Measurements from ENCODE around the gene DEFB131B.
"Not testable (repeated sequence)": the region's sequence is repeated elsewhere in the genome, so short reads cannot be mapped to it uniquely, and the experiment has no call there.

DNA sequence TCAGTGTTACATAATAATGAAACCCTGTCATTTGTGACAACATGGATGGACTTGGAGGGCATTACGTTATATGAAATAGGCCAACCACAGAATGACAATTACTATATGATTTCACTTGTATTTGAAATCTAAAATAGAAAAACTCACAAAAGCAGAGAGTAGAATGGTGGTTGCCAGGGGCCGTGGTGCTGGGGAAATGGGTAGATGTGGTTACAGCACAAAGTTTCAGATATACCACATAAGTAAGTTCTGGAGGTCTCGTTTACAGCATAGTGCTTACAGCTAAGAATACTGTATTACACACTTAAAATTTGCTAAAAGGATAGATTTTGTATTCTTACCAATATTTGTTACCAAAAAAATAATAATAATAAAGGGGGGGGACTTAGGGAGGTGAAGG is 48.6 kb upstream of the DEFB131B start:
- TF ChIP-seq, protein P1, sequence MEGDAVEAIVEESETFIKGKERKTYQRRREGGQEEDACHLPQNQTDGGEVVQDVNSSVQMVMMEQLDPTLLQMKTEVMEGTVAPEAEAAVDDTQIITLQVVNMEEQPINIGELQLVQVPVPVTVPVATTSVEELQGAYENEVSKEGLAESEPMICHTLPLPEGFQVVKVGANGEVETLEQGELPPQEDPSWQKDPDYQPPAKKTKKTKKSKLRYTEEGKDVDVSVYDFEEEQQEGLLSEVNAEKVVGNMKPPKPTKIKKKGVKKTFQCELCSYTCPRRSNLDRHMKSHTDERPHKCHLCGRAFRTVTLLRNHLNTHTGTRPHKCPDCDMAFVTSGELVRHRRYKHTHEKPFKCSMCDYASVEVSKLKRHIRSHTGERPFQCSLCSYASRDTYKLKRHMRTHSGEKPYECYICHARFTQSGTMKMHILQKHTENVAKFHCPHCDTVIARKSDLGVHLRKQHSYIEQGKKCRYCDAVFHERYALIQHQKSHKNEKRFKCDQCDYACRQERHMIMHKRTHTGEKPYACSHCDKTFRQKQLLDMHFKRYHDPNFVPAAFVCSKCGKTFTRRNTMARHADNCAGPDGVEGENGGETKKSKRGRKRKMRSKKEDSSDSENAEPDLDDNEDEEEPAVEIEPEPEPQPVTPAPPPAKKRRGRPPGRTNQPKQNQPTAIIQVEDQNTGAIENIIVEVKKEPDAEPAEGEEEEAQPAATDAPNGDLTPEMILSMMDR (conservative IDR thresholded peaks at IDR 0.05), result not testable (repeated sequence)
- not testable (repeated sequence) for TF ChIP-seq EZH2 (IDR thresholded peaks at IDR 0.05; ENCODE audit: low read depth)
